Testis (tissue), 3 donors: ENCODE results near the gene KAT14. TPM values are rescaled to one million over a fixed set of nuclear protein-coding genes. Genes with fewer than 3 reads are reported as not detected.
"Not testable (repeated sequence)": the region's sequence is repeated elsewhere in the genome, so short reads cannot be mapped to it uniquely, and the experiment has no call there.

Experiments used
- DNase-seq: peaks from one replicate; pipeline ENCODE4 v3.0.0-alpha.2; 2019
- H3K27ac ChIP-seq, 2 donors: fragments of 200-600 bp; sonication (generic); one replicate each; pipeline ENCODE4 v1.5.1; 2019
- H3K27me3 ChIP-seq: fragments of 200-600 bp; sonication (generic); one replicate; pipeline ENCODE4 v1.5.1; 2019
- H3K36me3 ChIP-seq: fragments of 200-600 bp; sonication (generic); one replicate; pipeline ENCODE4 v1.5.1; 2017; ENCODE audit warnings: low read depth; ENCODE audit errors: missing control alignments
- H3K4me1 ChIP-seq: fragments of 200-600 bp; sonication (generic); one replicate; pipeline ENCODE4 v1.5.1; 2019
- H3K4me3 ChIP-seq, 2 donors: fragments of 200-600 bp; sonication (generic); one replicate each; pipeline ENCODE4 v1.5.1; 2017 to 2019
- H3K9me3 ChIP-seq: fragments of 200-600 bp; sonication (generic); one replicate; pipeline ENCODE4 v1.5.1; 2017
- CTCF ChIP-seq, 3 experiments: fragments of 450-650 bp in 2 of 3; fragments of 200-600 bp in 1 of 3; sonication (generic) in 1 of 3; IDR thresholded peaks; one replicate each; pipeline ENCODE4 v1.5.1; 2016 to 2019; ENCODE audit warnings: antibody characterized with exemption in 3 of 3, mild to moderate bottlenecking in 2 of 3, moderate library complexity in 1 of 3
- POLR2A ChIP-seq: fragments of 450-650 bp; IDR thresholded peaks from one replicate; pipeline ENCODE4 v1.6.1; 2017; ENCODE audit warnings: antibody characterized with exemption, mild to moderate bottlenecking, moderate library complexity
- WGBS, 2 donors: methylation state at CpG; one replicate each; pipeline ENCODE4 v1.1.5; 2018; 5-methylcytosine and 5-hydroxymethylcytosine counted together
- intact Hi-C: fragments of 100-400 bp; cut with DNase I; formaldehyde crosslinking; loops from one replicate; pipeline ENCODE4 v1.15.1; 2023; ENCODE audit warnings: low total_unique reads
- polyA plus RNA-seq: library from polyadenylated mRNA; stranded (reverse); fragments of 350-450 nt; fragmentation: Illumina TruSeq; extraction: RNeasy Lipid Tissue Mini Kit (QIAGEN cat#74804); gene quantifications from one replicate; pipeline ENCODE4 v1.2.3, GENCODE V29; 2014; ENCODE audit warnings: low read depth, low replicate concordance; ENCODE audit not compliant: insufficient read depth
- total RNA-seq, 2 donors: library from RNA; depleted of rRNA; stranded (reverse); fragments of >200 nt; gene quantifications; one replicate each; pipeline ENCODE4 v1.2.3, GENCODE V29; 2016

The KAT14 gene
- total and polyA plus RNA-seq, 3 donors from 2014 or later: 19.8 to 24.2 (median 22.3) TPM

- no peak overlapping the region for H3K27ac ChIP-seq
- H3K36me3 ChIP-seq: no peaks in the 10 kb centered on the region
- H3K4me3 ChIP-seq: no peak overlapping the region
- no peaks in the 10 kb centered on the region for H3K9me3 ChIP-seq
- intact Hi-C loops: no loop called here
- H3K27me3 ChIP-seq: no peaks in the 10 kb centered on the region
- DNase-seq: no peak
- TF ChIP-seq POLR2A (no peak), CTCF (IDR thresholded peaks at IDR 0.05) (no peak)
- H3K4me1 ChIP-seq: no peaks in the 10 kb centered on the region
- 36 to 38% methylated on average over 7 of the region's 7 CpGs for WGBS, 2 donors
These were observed 36.4 kb upstream of the KAT14 start for GRCh38 chr20:18101125-18101810.

GRCh38 chr20:18103497-18103896 is 34.2 kb upstream of the KAT14 start:
- Histone ChIP-seq H3K4me1 (no peaks in the 10 kb centered on the region), H3K27ac (no peak overlapping the region), H3K9me3 (no peaks in the 10 kb centered on the region), H3K27me3 (no peaks in the 10 kb centered on the region), H3K36me3 (no peaks in the 10 kb centered on the region), H3K4me3 (no peak overlapping the region)
- 62 to 70% methylated on average over 1 of the region's 1 CpG for WGBS, 2 donors
- intact Hi-C loops: no loop called here
- TF ChIP-seq POLR2A (no peak), CTCF (IDR thresholded peaks at IDR 0.05) (no peak)
- DNase-seq: no peak

- H3K27me3 ChIP-seq: no peaks in the 10 kb centered on the region
- H3K4me3 ChIP-seq: no peak overlapping the region
- 81 to 92% methylated on average over 2 of the region's 2 CpGs for WGBS, 2 donors
- no peak for DNase-seq
- H3K9me3 ChIP-seq: no peaks in the 10 kb centered on the region
- no peak overlapping the region for H3K27ac ChIP-seq
- H3K4me1 ChIP-seq: no peaks in the 10 kb centered on the region
- no peaks in the 10 kb centered on the region for H3K36me3 ChIP-seq
- no peak for TF ChIP-seq POLR2A
- no peak for TF ChIP-seq CTCF (IDR thresholded peaks at IDR 0.05)
- intact Hi-C loops: no loop called here
These were observed 29.3 kb upstream of the KAT14 start for GRCh38 chr20:18108326-18108725.

- H3K4me1 ChIP-seq, intact Hi-C loops, H3K27ac ChIP-seq, H3K9me3 ChIP-seq, H3K27me3 ChIP-seq, H3K4me3 ChIP-seq, H3K36me3 ChIP-seq, DNase-seq: not testable (repeated sequence)
- 78 to 80% methylated on average over 1 of the region's 1 CpG for WGBS, 2 donors
These were observed 9.1 kb upstream of the KAT14 start for GRCh38 chr20:18128574-18128973.

- WGBS, 2 donors: 95 to 100% methylated on average over 1 of the region's 1 CpG
- Histone ChIP-seq H3K4me1 (no peaks in the 10 kb centered on the region), H3K27ac (no peak overlapping the region), H3K27me3 (no peaks in the 10 kb centered on the region), H3K9me3 (no peaks in the 10 kb centered on the region), H3K36me3 (no peaks in the 10 kb centered on the region), H3K4me3 (no peak overlapping the region)
- intact Hi-C loops: no loop called here
- DNase-seq: no peak
- TF ChIP-seq CTCF (IDR thresholded peaks at IDR 0.05) (no peak), POLR2A (no peak)
These were observed 5.0 kb upstream of the KAT14 start for GRCh38 chr20:18132663-18133062.
